Hepatocyte (in vitro differentiated cells): Measurements from ENCODE around the gene WDR17.

Experiments
- CTCF ChIP-seq: fragments of 200-600 bp; sonication (generic); IDR thresholded peaks from 2 replicates; pipeline ENCODE4 v1.5.1; 2016; ENCODE audit warnings: antibody characterized with exemption, mild to moderate bottlenecking; ENCODE audit not compliant: poor library complexity
- EZH2 ChIP-seq: fragments of 200-600 bp; sonication (generic); IDR thresholded peaks from 2 replicates; pipeline ENCODE4 v1.6.1; 2016; ENCODE audit warnings: antibody characterized with exemption, mild to moderate bottlenecking, borderline replicate concordance

- TF ChIP-seq CTCF (no peak), EZH2 (no peak)
Observed at GRCh38 chr4:176189891-176190795, 124.5 kb downstream of the WDR17 start.
